Spleen (tissue), 11 donors: ENCODE measurements around the gene PEX5L. TPM values are rescaled to one million over a fixed set of nuclear protein-coding genes. Genes with fewer than 3 reads are reported as not detected.

Source experiments
- DNase-seq: peaks from one replicate; pipeline ENCODE4 v3.0.0-alpha.2; 2020
- H3K27ac ChIP-seq, 8 donors: fragments of 200-600 bp; sonication (generic) in 7 of 8; 1 replicate in 4 of 8; 2 replicates in 4 of 8; pipeline versions ENCODE4 v1.5.0 to v1.8.0; 2016 to 2021; ENCODE audit warnings: inconsistent platforms in 4 of 8, mild to moderate bottlenecking in 4 of 8, moderate library complexity in 1 of 8
- H3K27me3 ChIP-seq, 7 donors: fragments of 200-600 bp; sonication (generic) in 6 of 7; replicated peaks in 1 of 7; 1 replicate in 4 of 7; 2 replicates in 3 of 7; pipeline versions ENCODE4 v1.5.0 to v1.8.0; 2016 to 2021; ENCODE audit warnings: inconsistent platforms in 3 of 7, mild to moderate bottlenecking in 1 of 7
- H3K36me3 ChIP-seq, 6 donors: fragments of 200-600 bp; sonication (generic) in 5 of 6; 1 replicate in 4 of 6; 2 replicates in 2 of 6; pipeline versions ENCODE4 v1.5.0 to v1.8.0; 2016 to 2021; ENCODE audit warnings: inconsistent platforms in 2 of 6
- H3K4me1 ChIP-seq, 6 donors: fragments of 200-600 bp; sonication (generic) in 5 of 6; 1 replicate in 3 of 6; 2 replicates in 3 of 6; pipeline versions ENCODE4 v1.5.0 to v1.8.0; 2016 to 2021; ENCODE audit warnings: inconsistent platforms in 3 of 6
- H3K4me3 ChIP-seq, 8 donors: fragments of 200-600 bp; sonication (generic) in 7 of 8; 1 replicate in 4 of 8; 2 replicates in 4 of 8; pipeline versions ENCODE4 v1.5.0 to v1.8.0; 2016 to 2021; ENCODE audit warnings: inconsistent platforms in 4 of 8, mild to moderate bottlenecking in 4 of 8, moderate library complexity in 2 of 8
- H3K9me3 ChIP-seq, 8 donors: fragments of 200-600 bp; sonication (generic) in 7 of 8; 1 replicate in 4 of 8; 2 replicates in 4 of 8; pipeline versions ENCODE4 v1.5.0 to v1.8.0; 2016 to 2021; ENCODE audit warnings: inconsistent platforms in 4 of 8
- CTCF ChIP-seq, 11 experiments: fragments of 200-600 bp in 7 of 11; fragments of 450-650 bp in 4 of 11; sonication (generic) in 4 of 11; IDR thresholded peaks in 8 of 11; conservative IDR thresholded peaks in 3 of 11; 1 replicate in 7 of 11; 2 replicates in 4 of 11; pipeline versions ENCODE4 v1.4.0 to v1.8.0; 2016 to 2021; ENCODE audit warnings: antibody characterized with exemption in 11 of 11, inconsistent platforms in 4 of 11, mild to moderate bottlenecking in 1 of 11
- POLR2A ChIP-seq, 3 donors: fragments of 450-650 bp; IDR thresholded peaks; one replicate each; pipeline ENCODE4 v1.5.1; 2017; ENCODE audit warnings: antibody characterized with exemption in 3 of 3, mild to moderate bottlenecking in 1 of 3
- POLR2AphosphoS5 ChIP-seq, 3 donors: sonication (generic); formaldehyde crosslinking; IDR thresholded peaks; one replicate each; pipeline ENCODE4 v1.5.1; 2017; ENCODE audit warnings: antibody characterized with exemption in 3 of 3
- WGBS, 5 donors: extraction: QIAGEN DNeasy Blood & Tissue Kit in 3 of 5; methylation state at CpG; one replicate each; pipeline versions ENCODE4 v1.1.5 to v1.1.7; 2013 to 2018; 5-methylcytosine and 5-hydroxymethylcytosine counted together
- intact Hi-C: fragments of 100-400 bp; cut with DNase I; formaldehyde crosslinking; loops from one replicate; pipeline ENCODE4 v1.15.0; 2023; ENCODE audit warnings: low total_unique reads
- polyA plus RNA-seq, 3 donors: library from polyadenylated mRNA; stranded (reverse); fragments of 200-250 nt; gene quantifications; one replicate each; pipeline ENCODE4 v1.2.1, GENCODE V29; 2013
- total RNA-seq, 7 donors: library from RNA; depleted of rRNA in 3 of 7; stranded (reverse); fragments of >200 nt in 3 of 7; fragmentation: NEBNext Ultra II Directional in 4 of 7; extraction: Animal tissue kit (Norgen Biotek cat#: 25700) in 4 of 7; gene quantifications; one replicate each; pipeline versions ENCODE4 v1.1.0 to v1.2.1, GENCODE V29; 2016 to 2021
- donor health status: healthy with polysubstance abuse.
- donor health status: DM: no; HTN: no; CAD: no; lungs with moderate emphysema.
- donor health status: DM: no; HTN: no; CAD: no.
- donor health status: Bipolar disorder and iron deficiency.
- donor health status: healthy.
- donor health status: DM: no; HTN: no; CAD: no.
- donor health status: DM: yes; HTN: yes; CAD: no.

Gene PEX5L
- total and polyA plus RNA-seq, 10 donors = under 0.01 to 0.55 (median 0.02) TPM; not detected in 7

- TF ChIP-seq POLR2A (IDR thresholded peaks at IDR 0.05) (no peak), CTCF (IDR thresholded peaks at IDR 0.05 in 8 of 11, conservative IDR thresholded peaks at IDR 0.05 in 3 of 11) (no peak), POLR2AphosphoS5 (IDR thresholded peaks at IDR 0.05) (no peak)
- H3K27me3 ChIP-seq = peaks cover 0 to 36% (median 0%) of the 10 kb centered on the region in 7 donors
- no peak for DNase-seq
- H3K4me3 ChIP-seq = no peak overlapping the region
- WGBS, 5 donors = 20 to 36% (median 26%) methylated on average over 1 of the region's 1 CpG
- intact Hi-C loops = no loop called here
- H3K36me3 ChIP-seq = no peaks in the 10 kb centered on the region
- no peak overlapping the region for H3K27ac ChIP-seq
- no peaks in the 10 kb centered on the region for H3K9me3 ChIP-seq
- H3K4me1 ChIP-seq = no peaks in the 10 kb centered on the region
Measured at GRCh38 chr3:179949412-179949811, 87.3 kb downstream of the PEX5L start.

GRCh38 chr3:179948740-179949139 is 88.0 kb downstream of the PEX5L start:
- Histone ChIP-seq H3K4me3 (no peak overlapping the region), H3K27me3 (peaks cover 0 to 34% (median 0%) of the 10 kb centered on the region in 7 donors), H3K9me3 (no peaks in the 10 kb centered on the region), H3K4me1 (no peaks in the 10 kb centered on the region), H3K36me3 (no peaks in the 10 kb centered on the region), H3K27ac (no peak overlapping the region)
- intact Hi-C loops = no loop called here
- no peak for TF ChIP-seq POLR2A (IDR thresholded peaks at IDR 0.05)
- TF ChIP-seq POLR2AphosphoS5 (IDR thresholded peaks at IDR 0.05) = no peak
- no peak for TF ChIP-seq CTCF (IDR thresholded peaks at IDR 0.05 in 8 of 11, conservative IDR thresholded peaks at IDR 0.05 in 3 of 11)
- DNase-seq = no peak
- WGBS, 5 donors = 80 to 86% (median 84%) methylated on average over 7 of the region's 7 CpGs

- no peaks in the 10 kb centered on the region for H3K36me3 ChIP-seq
- no peaks in the 10 kb centered on the region for H3K9me3 ChIP-seq
- TF ChIP-seq POLR2AphosphoS5 (IDR thresholded peaks at IDR 0.05) = no peak
- no peak overlapping the region for H3K27ac ChIP-seq
- H3K27me3 ChIP-seq = peaks cover 0 to 36% (median 6%) of the 10 kb centered on the region in 7 donors
- 75 to 85% (median 78%) methylated on average over 7 of the region's 7 CpGs for WGBS, 5 donors
- DNase-seq = no peak
- H3K4me1 ChIP-seq = peaks cover 0 to 5% (median 4%) of the 10 kb centered on the region in 6 donors
- H3K4me3 ChIP-seq = no peak overlapping the region
- intact Hi-C loops = no loop called here
Measured at GRCh38 chr3:179945569-179945968, 91.2 kb downstream of the PEX5L start.

- WGBS, 5 donors = 62 to 78% (median 76%) methylated on average over 6 of the region's 6 CpGs
- no peaks in the 10 kb centered on the region for H3K9me3 ChIP-seq
- H3K4me1 ChIP-seq = peaks cover 0 to 5% (median 4%) of the 10 kb centered on the region in 6 donors
- no peak for TF ChIP-seq CTCF (IDR thresholded peaks at IDR 0.05 in 8 of 11, conservative IDR thresholded peaks at IDR 0.05 in 3 of 11)
- no peak for TF ChIP-seq POLR2A (IDR thresholded peaks at IDR 0.05)
- TF ChIP-seq POLR2AphosphoS5 (IDR thresholded peaks at IDR 0.05) = no peak
- no peak overlapping the region for H3K4me3 ChIP-seq
- DNase-seq = no peak
- no peaks in the 10 kb centered on the region for H3K36me3 ChIP-seq
- H3K27me3 ChIP-seq = peaks cover 0 to 21% (median 5%) of the 10 kb centered on the region in 7 donors
- intact Hi-C loops = no loop called here
- no peak overlapping the region for H3K27ac ChIP-seq
Measured at GRCh38 chr3:179943117-179943880, 93.4 kb downstream of the PEX5L start.
